Adrenal gland (tissue), 5 donors: ENCODE measurements around the gene TJP3.

ENCODE experiments used
- CTCF ChIP-seq, 6 experiments: fragments of 450-650 bp in 4 of 6; fragments of 200-600 bp in 2 of 6; sonication (generic) in 1 of 6; IDR thresholded peaks; 1 replicate in 5 of 6; 2 replicates in 1 of 6; pipeline versions ENCODE4 v1.5.1 to v1.8.0; 2016 to 2021; ENCODE audit warnings: antibody characterized with exemption in 6 of 6, mild to moderate bottlenecking in 2 of 6, moderate library complexity in 1 of 6
- POLR2A ChIP-seq, 2 donors: fragments of 450-650 bp; IDR thresholded peaks; one replicate each; pipeline ENCODE4 v1.6.1; 2017; ENCODE audit warnings: antibody characterized with exemption in 2 of 2, mild to moderate bottlenecking in 2 of 2, moderate library complexity in 1 of 2
- donor health status: DM: no; HTN: no; CAD: no.

DNA sequence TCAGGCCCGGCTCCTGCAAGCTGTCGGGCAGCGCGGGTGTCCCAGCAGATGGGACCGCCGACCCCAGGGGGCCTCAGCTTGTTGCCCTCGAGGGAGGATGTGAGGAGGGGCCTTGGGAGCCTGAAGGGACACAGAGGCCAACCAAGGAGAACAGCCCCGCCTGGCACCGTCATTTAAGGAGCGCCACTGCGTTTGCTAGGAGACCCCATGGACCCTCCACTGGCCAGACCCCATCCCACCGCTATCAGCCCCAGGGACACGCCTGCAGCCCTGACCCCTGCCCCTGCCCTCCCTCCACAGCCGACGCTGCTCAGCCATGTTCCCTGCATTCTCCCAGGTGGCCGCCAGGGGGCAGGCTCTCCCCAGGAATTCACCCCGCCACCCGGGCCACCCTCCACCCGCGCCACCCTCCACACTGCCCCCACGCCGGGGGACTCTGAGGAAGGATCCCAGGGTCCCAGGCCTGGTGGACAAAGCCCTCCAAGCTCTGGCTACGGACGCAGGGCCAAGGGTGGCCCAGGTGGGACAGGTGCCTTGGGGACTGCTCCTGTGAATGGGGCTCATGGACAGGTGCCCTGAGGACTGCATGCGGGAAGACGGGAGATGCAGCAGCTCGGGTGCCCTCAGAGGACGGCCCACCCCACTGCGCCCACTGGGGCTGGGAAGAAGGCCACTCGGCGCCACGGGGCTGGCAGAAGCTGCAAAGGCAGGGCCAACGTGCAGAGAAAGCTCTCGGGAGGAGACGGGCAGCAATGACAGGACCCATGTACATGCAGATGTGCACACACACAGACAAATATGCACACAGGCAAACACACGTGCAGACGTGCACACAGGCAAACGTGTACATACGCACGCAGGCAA is 42.3 kb upstream of the TJP3 start:
- no peak for TF ChIP-seq POLR2A (IDR thresholded peaks at IDR 0.05)
- peak; percentile 89 to 99 (median 94) for TF ChIP-seq CTCF (IDR thresholded peaks at IDR 0.05)
